Measurements from ENCODE around the gene AGAP3.

Gene AGAP3

DNA sequence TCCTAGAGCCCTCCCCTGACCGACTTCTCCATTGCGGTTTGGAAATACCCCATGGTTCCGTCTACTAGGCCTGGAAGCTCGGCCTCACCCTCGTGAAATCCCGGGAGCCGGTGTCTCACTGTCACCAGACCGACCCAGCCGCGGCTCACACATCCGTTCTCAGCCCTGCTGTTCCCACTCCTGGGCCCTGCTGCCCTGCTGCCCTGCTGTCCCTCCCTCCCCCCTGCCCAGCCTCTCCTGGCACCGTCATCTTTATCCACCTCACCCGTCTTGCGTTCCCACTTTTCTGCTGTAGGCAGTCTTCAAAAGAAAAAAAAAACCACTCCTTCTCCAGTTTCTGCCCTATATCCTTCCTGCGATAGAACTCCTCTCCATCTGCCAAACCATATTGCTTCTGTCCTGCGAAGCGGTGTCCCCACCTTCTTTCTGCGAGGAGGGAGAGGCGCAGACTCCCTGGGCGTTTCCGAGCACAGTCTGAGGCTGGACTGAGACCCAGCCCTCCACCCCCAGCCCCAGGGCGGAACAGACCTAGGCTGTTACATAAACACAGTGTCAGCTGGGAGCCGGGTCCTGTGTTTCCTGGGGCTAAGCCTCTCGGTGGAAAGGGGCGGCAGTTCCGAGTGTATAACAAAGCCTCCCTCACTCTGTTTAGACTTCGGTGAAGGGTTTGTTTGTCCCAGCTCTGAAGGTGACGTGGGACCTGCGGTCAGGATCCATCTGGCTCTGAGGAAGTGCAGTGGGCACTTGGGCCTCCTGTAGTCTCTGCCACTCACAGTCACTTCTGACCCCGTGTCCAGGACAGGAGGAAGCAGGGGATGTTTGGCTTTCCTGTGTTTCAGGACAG is 2.8 kb downstream of the AGAP3 start:
- no peak for DNase-seq

DNA sequence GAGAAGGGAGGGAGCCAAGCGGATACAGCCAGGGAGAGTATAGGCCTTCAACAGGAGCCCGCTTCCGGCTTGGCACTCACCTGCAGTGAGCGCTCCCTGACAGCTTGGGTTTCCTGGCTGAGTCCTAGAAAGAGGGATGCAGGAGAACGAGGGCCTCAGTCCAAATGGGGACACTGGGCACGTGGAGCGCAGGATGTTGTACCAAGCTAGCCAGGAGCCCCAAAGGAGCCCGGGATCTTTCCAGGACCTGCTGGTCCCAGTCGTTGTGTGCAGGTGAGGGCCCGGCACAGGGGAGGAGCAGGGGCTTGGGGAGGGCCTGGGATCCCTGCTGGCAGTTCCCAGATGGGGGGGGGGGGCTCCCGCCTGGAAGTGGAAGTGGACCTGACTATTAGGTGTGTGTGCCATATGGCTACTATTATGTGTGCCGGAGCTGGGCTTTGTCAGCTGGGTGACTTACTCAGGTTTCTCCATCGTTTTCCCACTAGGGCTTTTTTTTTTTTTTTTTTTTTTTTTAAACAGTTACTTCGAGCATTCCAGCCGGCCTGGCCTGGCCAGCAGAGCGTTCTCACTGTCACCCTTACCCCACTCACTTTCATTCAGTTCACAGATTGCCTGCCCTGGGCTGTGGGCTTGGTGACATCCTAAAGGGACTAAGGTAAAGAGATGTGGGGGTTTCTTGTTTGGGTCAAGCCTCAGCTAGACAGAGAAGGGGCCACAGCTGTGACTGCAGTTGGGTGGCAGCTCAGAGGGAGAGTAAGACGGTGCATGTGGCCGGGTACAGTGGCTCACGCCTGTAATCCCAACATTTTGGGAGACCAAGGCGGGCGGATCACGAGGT is 3.8 kb downstream of the AGAP3 start:
- DNase-seq = no peak

DNA sequence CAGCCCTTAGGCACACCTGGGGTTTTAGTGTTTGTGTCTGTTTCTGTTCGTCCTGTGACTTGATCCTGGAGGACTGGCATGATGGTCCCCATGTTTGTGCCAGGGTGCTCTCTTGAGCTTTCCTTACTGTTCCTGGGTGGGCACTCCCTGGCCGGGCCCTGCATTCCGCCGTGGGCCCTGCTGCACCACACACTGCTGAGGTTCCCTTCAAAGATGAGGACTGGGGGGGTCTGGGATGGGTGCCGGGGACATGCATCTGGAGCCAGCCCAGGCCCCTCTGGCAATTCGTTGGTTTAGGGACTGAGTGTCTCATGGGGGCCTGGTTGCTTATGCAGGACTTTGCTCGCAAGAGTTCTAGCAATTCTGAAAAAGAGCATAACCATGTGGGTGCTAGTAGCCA is 4.7 kb downstream of the AGAP3 start:
- no peak for DNase-seq

DNA sequence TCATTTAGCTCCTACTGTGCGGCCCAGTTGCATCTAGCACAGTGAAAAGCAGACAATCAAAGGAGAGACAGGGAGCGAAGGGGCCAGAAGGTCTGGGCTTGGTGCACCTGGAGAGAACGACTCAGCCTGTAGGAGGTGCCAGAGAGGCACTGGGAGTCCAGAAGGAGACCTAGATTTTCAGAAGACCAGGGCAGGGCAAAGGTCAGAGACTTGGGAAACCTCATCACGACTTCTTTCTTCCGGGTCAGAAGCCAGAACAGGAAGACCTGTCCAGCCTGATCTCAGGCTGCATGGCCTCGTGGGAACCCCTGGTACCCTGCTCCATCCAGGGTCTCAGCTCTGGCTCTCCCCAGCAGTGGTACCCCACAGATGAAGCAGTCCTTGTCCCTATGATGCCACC is 5.2 kb downstream of the AGAP3 start:
- peak; percentile 12 for DNase-seq

DNA sequence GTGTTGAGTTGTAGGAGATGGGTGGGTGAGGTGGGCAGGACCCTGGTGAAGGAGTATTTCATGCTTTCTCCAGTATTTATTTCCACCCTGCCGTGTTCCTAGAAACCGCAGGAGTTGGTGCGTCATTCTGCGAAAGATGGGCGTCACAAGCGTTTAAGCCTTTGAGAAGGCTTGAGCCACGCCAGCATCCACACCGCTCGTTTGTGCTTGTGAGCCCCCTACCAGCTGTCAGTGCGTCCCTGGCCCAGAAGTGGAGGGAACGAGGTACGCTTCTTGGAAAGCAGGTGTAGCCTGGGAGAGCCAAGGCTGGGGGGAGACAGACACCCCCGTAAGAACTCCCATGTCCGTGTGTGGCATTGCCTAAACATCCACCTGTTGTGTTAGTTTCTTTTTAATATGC is 5.7 kb downstream of the AGAP3 start:
- no peak for DNase-seq

DNA sequence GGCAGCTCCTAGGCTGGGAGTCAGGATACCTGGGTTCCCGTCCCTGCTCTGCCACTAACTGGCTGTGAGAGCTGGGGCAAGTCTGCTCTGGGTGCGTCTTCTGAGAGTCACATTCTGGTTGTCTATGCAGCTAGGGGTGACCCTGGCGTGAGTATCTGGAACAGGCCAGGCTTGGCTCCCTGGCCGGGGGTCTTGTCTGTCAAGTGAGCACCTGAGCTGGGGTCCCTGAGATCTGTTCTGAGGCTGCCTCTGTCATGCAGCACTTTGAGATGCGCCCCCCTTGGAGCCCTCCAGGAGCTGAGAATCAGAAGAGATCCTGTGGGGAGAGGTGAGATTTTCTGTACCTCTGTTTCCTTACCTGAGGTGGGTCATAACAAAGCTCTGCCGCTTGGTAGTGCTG is 7.5 kb downstream of the AGAP3 start:
- DNase-seq = no peak

DNA sequence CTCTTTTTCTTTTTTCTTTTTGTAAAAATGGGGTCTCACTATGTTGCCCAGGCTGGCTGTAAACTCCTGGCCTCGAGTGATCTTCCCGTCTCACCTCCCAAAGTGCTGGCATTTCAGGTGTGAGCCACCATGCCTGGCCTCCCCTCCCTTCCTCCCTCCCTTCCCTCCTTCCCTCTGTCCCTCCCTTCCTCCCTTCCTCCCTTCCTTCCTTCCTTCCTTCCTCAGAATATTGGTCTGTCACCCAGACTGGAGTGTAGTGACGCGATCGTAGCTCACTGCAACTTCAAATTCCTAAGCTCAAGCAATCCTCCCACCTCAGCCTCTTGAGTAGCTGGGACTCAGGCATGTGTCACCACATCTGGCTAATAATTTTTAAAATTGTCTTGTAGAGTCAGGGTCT is 8.4 kb downstream of the AGAP3 start:
- no peak for DNase-seq

DNA sequence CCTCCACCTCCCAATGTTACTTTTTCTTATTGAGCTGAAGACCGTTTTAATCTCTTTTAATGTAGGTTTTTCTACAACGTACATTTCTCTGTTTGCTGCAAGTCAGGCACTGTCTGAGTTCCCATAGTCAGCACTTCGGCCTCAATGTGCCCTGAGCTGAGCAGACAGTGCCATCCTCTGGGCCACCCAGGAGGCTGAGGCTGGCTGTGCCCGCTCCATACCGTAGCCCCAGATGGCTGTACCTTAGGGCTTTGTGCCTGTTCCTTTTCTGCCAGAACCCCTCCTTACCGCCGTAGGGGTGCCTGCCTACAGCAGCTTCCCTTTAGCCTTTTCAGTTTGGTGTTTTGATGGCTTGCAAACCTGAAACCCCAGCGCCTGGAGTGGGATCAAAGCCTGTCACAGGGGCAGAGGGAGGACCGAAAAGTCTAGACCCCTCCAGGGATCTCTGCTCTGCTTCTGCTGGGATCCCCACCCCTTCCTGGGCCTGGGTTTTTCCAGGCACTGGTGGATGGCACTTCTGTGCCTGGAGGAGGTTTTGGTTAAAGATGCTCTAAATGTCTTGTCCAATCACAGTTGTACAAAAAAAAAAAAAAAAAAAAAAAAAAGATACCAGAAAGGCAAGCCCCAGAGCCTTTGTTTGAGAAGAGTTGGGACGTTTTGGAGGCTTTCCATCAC is 9.0 kb downstream of the AGAP3 start:
- no peak for DNase-seq

DNA sequence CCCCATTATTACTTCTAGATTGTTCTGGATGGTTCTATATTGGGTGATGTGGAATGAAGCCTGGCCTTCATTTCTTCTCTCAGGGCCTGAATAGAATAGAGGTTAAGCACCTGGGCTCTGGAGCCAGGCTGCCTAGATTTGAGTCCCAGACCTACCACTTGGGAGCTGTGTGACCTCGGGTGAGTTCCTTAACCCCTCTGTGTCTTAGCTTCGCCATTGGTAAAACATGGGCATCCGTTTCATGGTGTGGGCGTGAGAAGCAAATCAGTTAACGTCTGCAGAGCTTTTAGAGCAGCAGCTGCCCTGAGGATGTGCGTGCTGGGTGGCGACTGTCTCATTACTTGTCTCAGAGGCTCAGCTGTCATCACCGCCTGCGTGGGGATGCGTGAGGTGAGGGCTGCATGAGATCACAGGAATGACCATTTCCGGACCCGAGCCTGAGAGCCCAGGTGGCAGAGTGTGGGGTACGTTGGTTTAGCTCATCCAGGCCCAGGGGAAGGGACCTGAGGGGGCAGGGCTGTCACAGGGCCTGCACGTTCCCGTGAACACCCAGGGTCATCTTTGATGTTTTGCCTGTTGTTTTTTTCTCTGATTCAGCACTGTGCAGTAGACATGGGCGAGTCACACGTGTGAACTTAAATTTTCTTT is 9.7 kb downstream of the AGAP3 start:
- no peak for DNase-seq

DNA sequence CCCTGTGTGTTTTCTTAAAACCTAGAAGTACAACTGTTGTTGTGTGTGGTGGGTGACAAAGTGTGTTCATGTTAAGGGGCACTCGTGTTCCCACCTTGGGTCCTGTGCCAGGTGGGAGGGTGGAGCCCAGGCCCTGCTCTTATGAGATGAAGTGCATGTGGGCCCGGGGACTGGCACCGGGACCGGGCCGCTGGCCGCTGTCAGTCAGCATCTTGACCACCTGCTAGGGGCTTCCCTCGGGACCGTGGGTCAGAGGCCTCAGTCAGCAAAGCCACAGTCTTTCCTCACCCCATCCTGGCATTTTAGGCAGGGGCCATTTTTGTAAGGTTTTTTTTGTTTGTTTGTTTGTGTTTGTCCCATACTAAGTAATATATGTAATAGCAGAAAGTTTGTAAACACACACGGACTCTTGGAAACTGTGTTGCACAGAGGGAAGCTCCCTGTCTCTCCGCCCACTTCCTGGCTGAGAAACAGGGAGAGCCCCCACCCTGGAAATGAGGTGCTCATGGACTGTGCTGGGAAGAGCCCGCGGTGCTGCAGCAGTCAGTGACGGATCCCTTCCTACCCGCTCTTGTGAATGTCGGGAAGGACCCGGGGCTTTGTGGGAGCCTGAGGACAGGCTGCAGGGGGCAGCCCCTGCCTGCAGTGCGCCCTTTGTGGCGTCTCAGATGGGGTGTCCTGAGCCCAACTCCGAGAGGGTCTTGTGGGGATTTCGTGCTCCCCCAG is 13.4 kb downstream of the AGAP3 start:
- DNase-seq = no peak

DNA sequence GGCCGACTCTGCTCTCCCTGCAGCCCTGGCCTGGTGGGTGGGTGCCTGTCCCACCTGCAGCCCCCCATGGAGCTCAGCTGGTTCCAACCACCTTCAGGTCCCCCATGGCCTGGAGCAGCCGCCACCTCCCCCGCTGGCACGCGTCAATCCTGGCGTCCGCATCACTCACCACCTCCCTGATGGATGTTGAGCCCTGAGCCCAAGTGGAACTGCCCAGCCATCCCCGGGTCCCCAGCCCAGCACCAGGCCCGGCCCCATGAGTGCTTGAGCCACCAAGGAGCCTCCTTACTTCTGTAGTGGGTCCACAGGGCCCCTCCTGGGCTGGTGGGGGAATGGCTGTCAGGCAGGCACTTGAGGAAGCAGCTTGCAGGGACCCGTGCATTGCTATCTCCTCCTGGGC is 14.6 kb downstream of the AGAP3 start:
- DNase-seq = no peak

DNA sequence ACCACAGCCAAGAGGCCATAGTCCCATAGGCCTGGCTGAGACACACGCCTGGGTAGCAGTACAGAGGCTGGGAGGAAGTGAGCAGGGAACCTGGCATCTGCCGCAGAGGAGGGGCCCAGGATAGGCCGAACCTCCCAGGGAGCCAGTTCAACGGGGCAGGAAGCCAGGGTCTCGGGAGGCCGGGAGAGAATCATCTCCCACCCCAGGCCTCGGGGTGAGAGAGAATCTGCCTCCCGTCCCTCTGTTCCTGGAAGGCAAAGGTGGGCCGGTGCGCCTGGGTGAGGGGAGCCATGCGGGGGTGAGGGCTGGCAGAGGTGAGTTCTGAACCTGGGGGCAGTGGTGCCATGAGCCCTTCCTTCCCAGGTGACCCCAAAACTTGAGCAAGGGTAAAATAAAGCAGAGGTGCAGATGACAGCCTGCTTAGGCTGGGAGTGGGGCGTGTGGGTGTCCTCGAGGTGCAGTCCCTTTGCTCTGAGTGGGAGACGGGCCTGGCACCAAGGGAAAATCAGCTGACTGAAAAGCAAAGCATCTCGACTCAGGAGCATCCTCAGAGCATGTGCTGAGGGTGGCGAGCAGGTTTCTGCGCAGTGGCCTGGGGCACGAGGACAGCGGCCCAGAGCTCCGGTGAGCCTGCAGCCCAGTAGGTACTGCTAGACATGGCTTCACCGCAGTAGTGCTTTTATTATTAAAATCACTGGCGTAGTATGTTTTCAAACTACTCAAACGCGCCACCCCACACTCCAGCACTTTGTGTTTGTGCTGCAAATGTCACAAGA is 15.5 kb downstream of the AGAP3 start:
- DNase-seq = no peak

DNA sequence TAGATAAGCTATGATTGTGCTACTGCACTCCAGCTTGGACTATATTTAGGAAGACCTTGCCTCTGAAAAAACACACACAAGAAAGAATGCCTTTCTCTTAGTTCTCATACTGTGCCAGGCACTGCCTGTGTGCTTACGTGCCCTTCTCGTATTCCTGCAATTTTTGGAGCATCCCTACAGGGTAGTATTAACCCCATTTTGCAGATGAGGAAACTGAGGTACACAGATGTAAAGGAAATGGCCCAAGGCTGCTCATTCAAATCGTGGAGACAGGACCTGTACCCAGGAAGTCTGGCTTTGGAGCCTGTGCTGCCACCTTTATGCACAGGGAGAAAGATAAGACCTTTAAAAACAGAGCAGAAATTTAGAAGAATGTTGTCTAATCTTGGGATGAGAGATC is 16.7 kb downstream of the AGAP3 start:
- DNase-seq = no peak

DNA sequence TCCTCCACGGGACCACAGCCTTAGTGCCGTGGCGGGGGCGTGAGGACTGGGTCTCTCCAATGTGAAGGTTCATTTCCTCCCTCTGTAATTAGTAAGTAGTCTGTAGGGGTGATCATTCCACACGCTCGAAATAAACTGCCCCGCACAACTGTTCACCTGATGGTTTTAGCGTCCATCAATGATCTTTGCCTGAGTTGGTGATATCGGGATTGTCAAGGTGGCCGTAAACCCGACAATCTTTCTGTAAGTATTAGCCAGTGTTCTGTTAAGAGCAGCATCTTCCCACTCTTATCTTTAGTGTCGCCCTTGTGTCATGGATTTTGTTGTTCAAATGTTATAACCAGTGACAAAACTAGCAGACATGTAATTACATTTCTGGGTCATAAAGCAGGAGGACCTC is 17.7 kb downstream of the AGAP3 start:
- DNase-seq = no peak

DNA sequence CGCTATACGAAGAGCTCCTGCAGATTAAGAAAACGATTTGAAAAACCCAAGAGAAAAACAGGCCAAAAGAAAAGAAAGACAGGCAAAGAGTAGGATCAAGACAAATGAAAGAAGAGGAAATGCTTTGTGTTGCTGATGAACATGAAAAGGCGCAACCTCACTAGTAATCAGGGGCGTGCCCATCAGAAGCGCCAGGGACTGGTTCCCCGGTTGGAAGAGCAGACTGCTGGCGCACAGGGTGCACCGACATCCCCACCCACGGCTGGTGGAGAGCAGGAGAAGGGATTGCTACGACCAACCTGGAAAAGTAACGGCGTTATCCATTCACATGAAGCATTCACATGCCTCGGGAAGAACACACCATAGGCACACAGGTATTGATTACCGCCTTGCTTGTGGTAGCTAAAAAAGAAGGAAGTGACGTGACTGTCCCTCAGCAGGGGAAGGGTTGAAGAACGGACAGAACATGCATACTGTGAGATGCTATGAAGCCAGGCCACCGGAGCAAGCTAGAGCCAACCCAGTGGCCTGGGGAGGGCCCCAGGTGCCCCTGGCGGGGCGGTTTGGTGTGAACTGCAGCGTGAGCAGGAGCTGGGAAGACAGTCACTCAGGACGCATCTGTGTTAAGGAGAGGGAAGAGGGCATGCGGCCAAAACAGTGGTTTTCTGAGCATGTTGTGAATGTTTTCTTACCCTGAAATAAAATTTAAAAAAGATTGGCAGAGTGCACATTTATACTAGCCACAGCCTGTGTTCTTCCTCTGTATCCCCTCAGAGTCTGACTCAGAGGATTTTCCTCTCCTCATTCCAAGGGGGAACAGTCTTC is 18.3 kb downstream of the AGAP3 start:
- no peak for DNase-seq

DNA sequence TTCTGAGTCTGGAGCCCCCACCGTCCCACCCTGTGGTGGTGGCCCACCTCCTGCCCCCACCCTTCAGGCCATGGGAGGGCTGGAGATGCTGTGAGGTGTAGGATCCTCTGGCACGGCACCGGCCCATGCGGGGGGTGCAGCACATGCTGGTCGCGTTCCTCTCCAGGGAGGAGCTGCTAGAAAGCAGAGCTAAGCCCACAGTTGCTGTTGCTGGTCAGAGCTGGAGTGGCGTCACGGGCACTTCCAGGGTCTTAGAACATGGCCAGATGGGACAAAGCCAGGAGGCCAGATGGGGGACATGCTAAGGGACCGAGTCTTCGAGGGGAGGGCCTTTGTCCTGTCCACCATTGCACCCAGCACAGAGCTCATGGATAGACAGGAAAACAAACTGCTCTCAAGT is 21.6 kb downstream of the AGAP3 start:
- no peak for DNase-seq

DNA sequence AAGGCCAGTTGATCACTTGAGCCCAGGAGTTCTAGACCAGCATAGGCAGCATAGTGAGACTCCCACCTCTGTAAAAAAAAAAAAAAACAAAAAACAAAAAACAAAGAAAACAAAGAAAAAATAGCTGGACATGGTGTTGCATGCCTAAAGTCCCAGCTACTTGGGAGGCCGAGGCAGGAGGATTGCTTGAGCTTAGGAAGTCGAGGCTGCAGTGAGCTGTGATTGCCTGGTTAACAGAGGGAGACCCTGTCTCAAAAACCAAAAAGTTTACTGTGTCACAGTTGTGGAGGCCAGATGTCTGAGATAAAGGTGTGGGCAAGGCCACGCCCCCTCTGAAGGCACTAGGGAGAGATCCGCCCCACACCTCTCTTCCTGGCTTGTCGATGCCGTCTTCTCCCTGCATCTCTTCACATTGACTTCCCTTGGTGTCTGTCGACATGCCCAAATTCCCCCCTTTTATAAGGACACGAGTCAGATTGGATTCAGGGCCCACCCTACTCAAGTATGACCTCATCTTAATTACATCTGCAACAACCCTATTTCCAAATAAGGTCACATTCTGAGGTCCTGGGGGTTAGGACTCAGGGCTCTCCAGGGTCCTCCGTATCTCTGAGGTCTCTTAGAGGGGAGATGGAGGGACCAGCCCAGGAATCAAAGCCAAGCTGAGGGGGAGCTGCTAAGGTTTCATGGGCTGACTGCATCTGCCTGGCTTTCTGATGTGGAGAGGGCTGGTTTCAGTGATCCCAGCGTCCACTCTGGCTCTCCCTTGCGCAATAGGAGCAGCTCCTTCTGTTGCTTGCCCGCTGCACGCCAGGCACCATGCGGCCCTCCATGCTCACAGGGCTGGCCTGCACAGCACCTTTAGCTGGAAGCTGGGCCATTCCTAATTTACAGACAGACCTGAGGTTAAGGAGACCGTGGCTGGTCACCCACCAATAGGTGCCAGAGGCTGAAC is 23.1 kb downstream of the AGAP3 start:
- DNase-seq = peak; percentile 3

DNA sequence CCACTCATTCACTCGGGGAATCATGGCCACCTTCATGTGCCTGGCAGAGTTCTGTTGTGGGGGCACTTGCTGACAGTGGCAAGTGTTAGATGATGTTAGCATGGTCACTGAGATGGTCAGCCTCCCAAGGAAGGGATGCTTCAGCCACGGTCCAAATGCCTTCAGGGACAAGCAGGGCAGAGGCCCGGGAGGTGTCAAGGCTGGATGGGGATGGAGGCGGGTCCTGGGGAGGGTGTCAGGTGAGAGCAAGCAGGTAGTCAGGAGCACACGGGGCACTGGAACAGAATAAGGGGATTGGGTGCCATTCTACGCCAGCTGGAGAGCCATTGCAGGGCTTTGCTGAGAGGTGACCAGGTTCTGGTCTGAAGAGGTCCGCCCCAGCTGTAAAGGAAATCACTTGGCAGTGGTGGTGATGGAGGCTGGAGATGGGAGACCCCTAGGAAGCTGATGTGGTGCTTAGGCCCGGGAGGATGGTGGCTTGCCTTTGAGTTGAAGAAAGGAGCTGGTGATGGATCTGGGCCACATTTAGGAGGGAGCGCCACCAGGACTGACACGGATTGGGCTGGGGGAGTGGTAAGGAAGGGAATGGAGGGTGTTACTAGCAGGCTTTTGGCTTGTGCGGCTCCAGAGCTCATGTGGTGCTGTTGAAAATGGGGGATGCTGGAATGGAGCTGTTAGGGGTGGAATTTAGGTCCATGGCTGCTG is 24.1 kb downstream of the AGAP3 start:
- DNase-seq = no peak
